NCI-H2081 (cell line): ENCODE measurements around the gene ME2.
"Not testable (repeated sequence)": the region's sequence is repeated elsewhere in the genome, so short reads cannot be mapped to it uniquely, and the experiment has no call there.

Source experiments
- DNase-seq, 2 experiments: peaks; one replicate each; lab custom pipeline; 2025; lab: John Stamatoyannopoulos, UW

The ME2 gene

GRCh38 chr18:50973367-50974126 is 94.6 kb downstream of the ME2 start:
- DNase-seq: no peak

DNA sequence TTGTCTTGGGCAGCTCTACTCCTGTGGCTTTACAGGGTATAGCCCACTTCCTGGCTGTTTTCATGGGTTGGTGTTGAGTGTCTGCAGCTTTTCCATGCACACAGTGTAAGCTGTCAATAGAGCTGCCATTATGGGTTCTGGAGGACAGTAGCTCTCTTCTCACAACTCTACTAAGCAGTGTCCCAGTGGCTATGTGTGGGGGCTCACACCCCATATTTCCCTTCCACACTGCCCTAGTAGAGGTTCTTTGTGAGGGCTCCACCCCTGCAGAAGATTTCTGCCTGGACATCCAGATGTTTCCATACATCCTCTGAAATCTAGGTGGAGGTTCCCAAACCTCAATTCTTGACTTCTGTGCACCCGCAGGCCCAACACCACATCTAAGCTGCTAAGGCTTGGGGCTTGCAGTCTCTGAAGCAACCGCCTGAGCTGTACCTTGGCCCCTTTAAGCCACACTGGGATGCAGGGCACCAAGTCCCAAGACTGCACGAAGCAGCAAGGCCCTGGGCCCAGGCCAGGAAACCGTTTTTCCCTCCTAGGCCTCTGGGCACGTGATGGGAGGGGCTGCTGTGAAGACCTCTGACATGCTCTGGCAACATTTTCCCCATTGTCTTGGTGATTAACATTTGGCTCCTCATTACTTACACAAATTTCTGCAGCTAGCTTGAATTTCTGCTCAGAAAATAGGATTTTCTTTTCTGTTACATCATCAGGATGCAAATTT is 98.3 kb downstream of the ME2 start:
- DNase-seq: no peak

- DNase-seq: no peak
These were observed 102.5 kb downstream of the ME2 start for GRCh38 chr18:50981381-50981780.

GRCh38 chr18:50982086-50982801 is 103.3 kb downstream of the ME2 start:
- no peak for DNase-seq

GRCh38 chr18:50982802-50983179 is 103.9 kb downstream of the ME2 start:
- DNase-seq: no peak

- no peak for DNase-seq
These were observed 107.6 kb downstream of the ME2 start for GRCh38 chr18:50986360-50987087.

- DNase-seq: no peak
These were observed 108.3 kb downstream of the ME2 start for GRCh38 chr18:50987261-50987660.

GRCh38 chr18:50989711-50990110 is 110.8 kb downstream of the ME2 start:
- DNase-seq: no peak

DNA sequence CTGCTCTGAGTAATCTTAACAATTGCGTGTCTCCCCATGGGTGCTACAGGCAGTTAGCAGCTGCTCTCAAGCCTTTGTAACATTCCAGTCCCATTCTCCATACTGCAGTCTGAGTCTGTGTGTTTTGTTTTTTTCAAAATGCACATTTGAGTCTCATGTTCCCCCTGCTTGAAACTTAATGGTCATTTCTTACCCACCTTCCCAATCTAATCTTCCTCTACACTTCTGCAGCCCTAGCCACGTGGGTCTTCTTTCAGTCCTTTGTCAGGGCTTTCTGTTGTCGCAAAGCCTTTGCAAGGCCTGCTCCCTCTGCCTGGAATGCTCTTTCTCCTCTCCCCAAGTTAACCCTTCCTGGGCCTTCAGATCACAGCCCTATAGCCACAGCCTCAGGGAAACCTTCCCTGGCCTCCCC is 113.4 kb downstream of the ME2 start:
- no peak for DNase-seq

DNA sequence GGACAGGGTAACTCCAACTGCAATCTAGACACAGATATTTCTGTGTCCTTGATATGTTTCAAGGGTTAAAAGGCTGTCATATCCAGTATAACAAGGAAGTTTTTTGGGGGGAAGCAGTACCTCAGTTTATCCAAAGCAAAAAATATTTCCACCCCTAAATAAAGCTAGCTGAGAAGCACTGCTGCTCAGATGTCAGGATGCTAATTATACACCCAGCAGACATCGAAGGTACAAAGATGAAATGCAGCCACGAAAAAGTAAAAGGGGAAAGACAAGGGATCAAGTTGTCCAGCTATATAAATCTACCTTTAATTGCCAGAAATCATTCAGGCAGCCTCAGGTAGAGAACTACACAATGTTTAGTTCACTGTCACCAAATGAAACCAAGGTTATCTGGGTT is 115.1 kb downstream of the ME2 start:
- DNase-seq: no peak

GRCh38 chr18:51003174-51003573 is 124.3 kb downstream of the ME2 start:
- DNase-seq: not testable (repeated sequence)
